GM23248 (cell line): ENCODE measurements around the gene TRIM37. TPM values are rescaled to one million over a fixed set of nuclear protein-coding genes. Genes with fewer than 3 reads are reported as not detected.

Experiments
- DNase-seq: peaks from one replicate; pipeline ENCODE4 v3.0.0-alpha.2; 2015
- H2AFZ ChIP-seq: fragments of 200-600 bp; sonication (generic); 2 replicates; pipeline ENCODE4 v1.6.1; 2016; ENCODE audit warnings: antibody characterized with exemption
- H3F3A ChIP-seq: fragments of 200-600 bp; sonication (generic); 2 replicates; pipeline ENCODE4 v1.6.1; 2016; ENCODE audit warnings: mild to moderate bottlenecking, antibody characterized with exemption, mixed run types; ENCODE audit not compliant: insufficient read depth
- H3K27ac ChIP-seq: fragments of 200-600 bp; sonication (generic); 2 replicates; pipeline ENCODE4 v1.5.1; 2016; ENCODE audit warnings: mild to moderate bottlenecking
- H3K27me3 ChIP-seq: fragments of 200-600 bp; sonication (generic); replicated peaks from 2 replicates; pipeline ENCODE4 v1.6.1; 2016; ENCODE audit warnings: mild to moderate bottlenecking; ENCODE audit not compliant: insufficient read depth
- H3K36me3 ChIP-seq: fragments of 200-600 bp; sonication (generic); 2 replicates; pipeline ENCODE4 v1.6.1; 2016; ENCODE audit warnings: low read depth, mild to moderate bottlenecking
- H3K4me1 ChIP-seq: fragments of 200-600 bp; sonication (generic); 2 replicates; pipeline ENCODE4 v1.6.1; 2016; ENCODE audit warnings: mild to moderate bottlenecking; ENCODE audit not compliant: insufficient read depth
- H3K4me2 ChIP-seq: fragments of 200-600 bp; sonication (generic); one replicate; pipeline ENCODE4 v1.6.1; 2016; ENCODE audit warnings: mild to moderate bottlenecking; ENCODE audit not compliant: unreplicated experiment
- H3K4me3 ChIP-seq: fragments of 200-600 bp; sonication (generic); 2 replicates; pipeline ENCODE4 v1.5.1; 2016; ENCODE audit warnings: mild to moderate bottlenecking
- H3K79me2 ChIP-seq: fragments of 200-600 bp; sonication (generic); 2 replicates; pipeline ENCODE4 v1.6.1; 2016; ENCODE audit warnings: mild to moderate bottlenecking; ENCODE audit not compliant: insufficient read depth
- H3K9ac ChIP-seq: fragments of 200-600 bp; sonication (generic); 2 replicates; pipeline ENCODE4 v1.6.1; 2016; ENCODE audit warnings: mild to moderate bottlenecking
- H3K9me2 ChIP-seq: fragments of 200-600 bp; sonication (generic); 2 replicates; pipeline ENCODE4 v1.6.1; 2016; ENCODE audit warnings: mixed run types, mild to moderate bottlenecking, moderate library complexity; ENCODE audit not compliant: insufficient read depth
- H3K9me3 ChIP-seq: fragments of 200-600 bp; sonication (generic); one replicate; pipeline ENCODE4 v1.6.1; 2017; ENCODE audit warnings: low read depth
- H4K20me1 ChIP-seq: fragments of 200-600 bp; sonication (generic); 2 replicates; pipeline ENCODE4 v1.6.0; 2016; ENCODE audit not compliant: insufficient read depth
- EZH2 ChIP-seq: fragments of 200-600 bp; sonication (generic); IDR thresholded peaks from 2 replicates; pipeline ENCODE4 v1.6.1; 2018; ENCODE audit warnings: antibody characterized with exemption, mild to moderate bottlenecking; ENCODE audit not compliant: insufficient read depth, poor library complexity, severe bottlenecking
- EZH2phosphoT487 ChIP-seq: fragments of 200-600 bp; sonication (generic); IDR thresholded peaks from 2 replicates; pipeline ENCODE4 v1.6.1; 2018; ENCODE audit warnings: antibody characterized with exemption, moderate library complexity, mild to moderate bottlenecking, low read depth; ENCODE audit not compliant: insufficient read depth
- WGBS, 2 experiments: methylation state at CpG; one replicate each; pipeline ENCODE4 v1.1.6; 2015 to 2017; ENCODE audit warnings: low lambda C conversion rate in 2 of 2, low coverage in 1 of 2; ENCODE audit errors: missing lambda C conversion rate in 2 of 2; 5-methylcytosine and 5-hydroxymethylcytosine counted together
- in situ Hi-C: fragments of 300-500 bp; cut with MboI; formaldehyde crosslinking; loops from 2 replicates; pipeline ENCODE4 v1.15.0; 2020
- polyA plus RNA-seq: library from polyadenylated mRNA; unstranded; fragments of >200 nt; fragmentation: Nextera tagmentation; extraction: Ambion mirVana; gene quantifications from 2 replicates; pipeline ENCODE4 v1.2.1, GENCODE V29; 2016
- total RNA-seq: library from RNA; depleted of rRNA; stranded (reverse); fragments of >200 nt; shearing (Covaris generic); gene quantifications from 2 replicates; pipeline ENCODE4 v1.2.3, GENCODE V29; 2014

The TRIM37 gene
- total and polyA plus RNA-seq, 2 experiments from 2014 or later = 17.1 to 23.7 TPM

- H3K36me3 ChIP-seq = no peaks in the 10 kb centered on the region
- H3K27ac ChIP-seq = no peak overlapping the region
- no peaks in the 10 kb centered on the region for H3K9me3 ChIP-seq
- in situ Hi-C loops = no loop called here
- no peaks in the 10 kb centered on the region; the same call in 1 of the 2 replicates for H3F3A ChIP-seq
- WGBS, 2 experiments = 82% methylated on average over 1 of the region's 1 CpG
- peaks cover 68% of the 10 kb centered on the region for H3K79me2 ChIP-seq
- H3K4me3 ChIP-seq = no peak overlapping the region
- H2AFZ ChIP-seq = no peak overlapping the region
- H3K4me2 ChIP-seq = no peak overlapping the region
- no peaks in the 10 kb centered on the region for H3K4me1 ChIP-seq
- TF ChIP-seq EZH2 (no peak), EZH2phosphoT487 (no peak)
- H3K27me3 ChIP-seq = no peaks in the 10 kb centered on the region
- peak; percentile 30 for DNase-seq
- H4K20me1 ChIP-seq = no peaks in the 10 kb centered on the region
- no peak overlapping the region for H3K9ac ChIP-seq
- no peaks in the 10 kb centered on the region for H3K9me2 ChIP-seq
Measured at GRCh38 chr17:59131131-59131530, 24.5 kb upstream of the TRIM37 start.

DNA sequence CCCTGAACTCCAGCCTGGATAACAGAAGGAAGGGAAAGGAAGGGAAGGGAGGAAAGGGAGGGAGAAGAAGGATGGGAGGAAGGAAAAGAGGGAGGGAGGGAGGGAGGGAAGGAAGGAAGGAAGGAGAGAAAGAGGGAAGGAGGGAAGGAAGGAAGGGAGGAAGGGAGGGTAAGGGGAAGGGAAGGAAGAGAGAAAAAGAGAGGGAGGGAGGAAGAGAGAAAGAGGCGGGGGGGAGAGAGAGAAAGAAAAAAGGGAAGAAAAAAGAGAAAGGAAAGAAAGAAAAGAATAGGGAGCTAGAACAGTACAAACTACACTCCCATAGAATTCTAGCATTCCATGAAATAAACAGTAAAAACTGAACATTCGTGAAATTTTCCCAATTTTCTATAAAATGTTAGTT lies 23.1 kb upstream of the TRIM37 start:
- no peaks in the 10 kb centered on the region for H3K36me3 ChIP-seq
- no peaks in the 10 kb centered on the region for H4K20me1 ChIP-seq
- in situ Hi-C loops = no loop called here
- no peak overlapping the region for H2AFZ ChIP-seq
- no peaks in the 10 kb centered on the region for H3K27me3 ChIP-seq
- H3K79me2 ChIP-seq = peaks cover 56% of the 10 kb centered on the region
- no peak overlapping the region for H3K9ac ChIP-seq
- no peak for DNase-seq
- H3F3A ChIP-seq = no peaks in the 10 kb centered on the region; the same call in 1 of the 2 replicates
- no peaks in the 10 kb centered on the region for H3K9me2 ChIP-seq
- 0 to 46% methylated on average over 1 to 2 of the region's 2 CpGs for WGBS, 2 experiments
- no peak overlapping the region for H3K4me3 ChIP-seq
- TF ChIP-seq EZH2phosphoT487 (no peak), EZH2 (no peak)
- H3K27ac ChIP-seq = no peak overlapping the region
- H3K4me1 ChIP-seq = no peaks in the 10 kb centered on the region
- H3K9me3 ChIP-seq = no peaks in the 10 kb centered on the region
- no peak overlapping the region for H3K4me2 ChIP-seq

- peaks cover 46% of the 10 kb centered on the region for H3K79me2 ChIP-seq
- 64 to 66% methylated on average over 3 of the region's 3 CpGs for WGBS, 2 experiments
- no peaks in the 10 kb centered on the region for H3K9me2 ChIP-seq
- H3K36me3 ChIP-seq = peaks cover 2% of the 10 kb centered on the region; the same call in 1 of the 2 replicates
- no peak overlapping the region for H3K27ac ChIP-seq
- H3K9me3 ChIP-seq = no peaks in the 10 kb centered on the region
- H3K4me2 ChIP-seq = no peak overlapping the region
- H3K27me3 ChIP-seq = no peaks in the 10 kb centered on the region
- in situ Hi-C loops = no loop called here
- no peaks in the 10 kb centered on the region; the same call in 1 of the 2 replicates for H3F3A ChIP-seq
- no peaks in the 10 kb centered on the region for H3K4me1 ChIP-seq
- no peak overlapping the region for H3K4me3 ChIP-seq
- H4K20me1 ChIP-seq = no peaks in the 10 kb centered on the region
- no peak overlapping the region for H3K9ac ChIP-seq
- no peak for DNase-seq
- TF ChIP-seq EZH2phosphoT487 (no peak), EZH2 (no peak)
- no peak overlapping the region for H2AFZ ChIP-seq
Measured at GRCh38 chr17:59126809-59127417, 20.2 kb upstream of the TRIM37 start.

GRCh38 chr17:59124665-59125064 lies 18.0 kb upstream of the TRIM37 start:
- no peaks in the 10 kb centered on the region for H3K27me3 ChIP-seq
- H2AFZ ChIP-seq = no peak overlapping the region
- H3K4me2 ChIP-seq = no peak overlapping the region
- H4K20me1 ChIP-seq = no peaks in the 10 kb centered on the region
- peaks cover 6% of the 10 kb centered on the region for H3K36me3 ChIP-seq
- TF ChIP-seq EZH2 (no peak), EZH2phosphoT487 (no peak)
- no peaks in the 10 kb centered on the region for H3K4me1 ChIP-seq
- no peaks in the 10 kb centered on the region for H3K9me3 ChIP-seq
- no peak overlapping the region for H3K4me3 ChIP-seq
- no peaks in the 10 kb centered on the region; the same call in 1 of the 2 replicates for H3F3A ChIP-seq
- in situ Hi-C loops = no loop called here
- H3K9ac ChIP-seq = no peak overlapping the region
- no peaks in the 10 kb centered on the region for H3K9me2 ChIP-seq
- H3K79me2 ChIP-seq = peaks cover 38% of the 10 kb centered on the region
- no peak overlapping the region for H3K27ac ChIP-seq
- 98% methylated on average over 6 of the region's 6 CpGs for WGBS, 2 experiments
- no peak for DNase-seq
